Activated CD4-positive, alpha-beta T cell treated with anti-CD3 and anti-CD28 coated beads, Interleukin-2, amount 50 U/mL, for 48 hours (primary cell): ENCODE results near the gene ZFHX3.
"Not testable (repeated sequence)": the region's sequence is repeated elsewhere in the genome, so short reads cannot be mapped to it uniquely, and the experiment has no call there.

Experiments
- DNase-seq, 2 experiments: peaks; one replicate each; pipeline ENCODE4 v3.0.0-alpha.2; 2020

Gene ZFHX3

DNA sequence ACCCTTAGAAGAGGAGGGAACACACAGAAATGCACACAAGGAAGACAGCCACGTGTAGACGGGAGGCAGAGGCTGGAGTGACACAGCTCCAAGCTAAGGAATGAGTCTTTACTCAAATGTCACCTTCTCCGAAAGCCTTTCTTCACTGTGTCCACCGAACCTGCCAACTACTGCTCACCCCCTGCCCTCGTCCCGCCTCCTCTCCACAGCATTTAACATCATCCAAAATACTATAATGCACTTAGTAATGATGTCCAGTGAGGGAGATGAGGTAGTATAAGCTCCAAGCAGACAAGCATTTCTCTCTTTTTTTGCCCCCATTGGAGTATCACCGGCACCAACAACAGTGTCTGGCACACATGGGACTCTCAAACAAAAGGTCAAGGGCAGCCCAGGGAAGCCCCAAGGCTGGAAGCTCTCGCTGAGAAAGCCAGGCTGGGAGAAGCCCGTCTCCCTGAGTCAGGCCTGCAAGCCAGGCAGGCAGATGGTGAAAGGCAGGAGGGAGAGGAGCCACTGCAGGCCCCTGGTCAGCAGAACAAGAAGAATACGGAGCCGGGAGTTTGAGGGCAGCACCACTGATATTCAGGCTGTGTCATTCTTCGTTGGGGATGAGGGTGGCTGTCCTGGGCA, 25.9 kb downstream of the ZFHX3 start:
- no peak for DNase-seq

DNA sequence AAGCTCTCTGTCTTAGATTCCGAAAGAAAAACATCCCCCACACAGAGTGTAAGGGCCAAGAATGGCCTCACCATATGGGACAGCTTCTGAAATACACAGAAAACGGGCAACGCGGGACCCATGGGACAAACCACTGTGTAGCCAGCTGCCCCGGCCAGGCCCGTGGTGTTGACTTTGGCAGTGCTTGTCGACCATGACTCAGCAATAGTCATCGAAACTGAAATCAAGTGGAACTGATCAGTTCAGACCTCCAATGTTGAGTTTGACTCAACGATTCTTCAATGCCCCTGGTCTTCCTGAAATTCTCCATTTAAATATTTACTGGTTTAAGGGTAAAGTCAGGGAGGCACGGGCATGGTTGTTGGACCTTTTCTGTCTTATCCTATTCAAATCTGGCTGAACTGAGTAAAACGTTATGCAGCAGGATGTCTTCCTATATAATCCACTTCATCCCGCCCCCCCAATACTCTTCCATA, 27.5 kb downstream of the ZFHX3 start:
- no peak for DNase-seq

DNA sequence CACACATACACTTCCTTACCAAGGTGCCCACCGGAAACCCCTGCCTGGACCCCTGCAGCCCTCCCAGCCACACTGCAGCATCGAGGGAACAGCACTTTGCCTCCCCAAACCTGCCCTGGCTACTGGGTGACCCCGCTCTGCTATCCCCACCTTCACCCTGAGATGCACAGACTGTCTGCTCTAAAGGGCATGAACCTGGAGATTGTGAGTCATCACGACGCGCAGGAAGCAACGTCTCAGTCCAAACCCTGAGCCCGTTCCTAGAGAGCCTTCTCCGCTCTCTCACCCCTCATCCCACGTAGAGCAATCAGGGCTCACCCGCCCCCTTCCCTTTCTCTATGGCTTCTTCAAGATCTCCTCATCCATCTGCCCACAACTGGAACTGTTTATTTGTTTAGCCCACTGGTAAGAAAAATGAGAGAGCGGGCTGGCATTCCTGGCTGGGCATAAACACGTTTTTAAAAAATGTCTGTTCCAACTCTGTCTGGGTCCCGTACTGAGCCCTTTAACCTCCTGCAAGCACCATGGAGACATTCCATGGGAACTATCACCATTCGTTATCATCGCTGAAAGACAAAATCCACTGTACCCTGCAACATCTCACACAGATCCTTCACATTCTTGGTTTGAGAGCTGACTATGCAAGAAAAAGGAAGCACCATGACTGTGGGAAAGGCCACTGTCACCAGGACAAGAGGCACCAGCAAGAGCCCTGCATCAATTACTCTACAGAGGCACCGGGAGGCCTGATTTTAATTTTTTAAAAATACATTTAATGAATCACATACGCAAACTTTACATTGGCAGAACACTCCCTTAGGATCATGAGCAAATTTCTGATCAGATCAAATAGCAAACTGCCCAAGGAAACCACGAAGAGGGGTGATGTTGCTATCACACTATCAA, 28.2 kb downstream of the ZFHX3 start:
- no peak for DNase-seq

DNA sequence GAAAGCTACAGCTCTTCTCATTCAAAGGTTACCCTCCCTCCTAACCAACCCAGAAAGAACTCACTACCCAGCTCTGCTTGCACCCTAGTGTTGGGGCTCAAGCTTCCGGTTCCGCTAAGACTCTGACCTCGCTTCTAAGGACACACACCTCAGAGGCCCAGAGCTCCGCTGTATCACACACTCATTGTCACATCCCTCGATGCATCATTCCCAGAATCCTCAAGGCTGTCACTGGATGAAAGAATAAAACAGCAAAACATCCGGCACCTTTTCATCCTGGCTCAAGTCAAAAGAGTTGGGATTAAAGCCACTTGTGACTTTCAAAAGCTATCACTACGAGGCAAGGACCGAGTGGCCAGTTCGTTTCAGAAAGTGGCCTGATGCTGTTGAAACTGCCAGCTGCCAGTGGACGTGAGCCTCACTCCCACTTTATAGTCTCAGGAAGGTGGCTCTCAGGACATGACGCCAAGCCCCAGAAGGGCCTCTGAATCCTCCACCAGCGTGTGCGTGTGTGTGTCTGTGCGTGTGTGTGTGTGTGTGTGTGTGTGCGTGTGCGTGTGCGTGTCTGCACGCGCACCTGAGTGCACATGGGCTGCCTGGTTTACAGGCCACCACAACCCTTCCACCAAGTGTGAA, 29.0 kb downstream of the ZFHX3 start:
- no peak for DNase-seq

DNA sequence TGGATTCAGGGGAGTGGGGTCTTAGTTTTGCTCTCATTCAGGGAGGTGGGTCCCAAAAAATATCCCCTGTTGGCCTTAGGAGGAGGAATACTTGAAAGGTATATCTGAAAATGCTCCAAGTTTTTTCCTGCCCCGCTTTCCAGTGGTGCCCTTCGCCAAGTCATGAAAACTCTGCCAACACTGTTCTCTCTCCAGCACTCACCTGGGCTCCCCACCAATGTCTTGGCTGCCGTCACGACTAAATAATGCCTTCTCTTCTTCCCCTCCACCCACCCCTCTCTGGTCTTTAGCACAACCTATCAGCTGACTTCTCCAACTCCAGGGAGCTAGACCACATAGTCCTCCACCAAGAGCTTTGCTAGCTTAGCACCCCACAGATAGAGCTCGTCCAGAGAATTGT, 30.6 kb downstream of the ZFHX3 start:
- DNase-seq: no peak

DNA sequence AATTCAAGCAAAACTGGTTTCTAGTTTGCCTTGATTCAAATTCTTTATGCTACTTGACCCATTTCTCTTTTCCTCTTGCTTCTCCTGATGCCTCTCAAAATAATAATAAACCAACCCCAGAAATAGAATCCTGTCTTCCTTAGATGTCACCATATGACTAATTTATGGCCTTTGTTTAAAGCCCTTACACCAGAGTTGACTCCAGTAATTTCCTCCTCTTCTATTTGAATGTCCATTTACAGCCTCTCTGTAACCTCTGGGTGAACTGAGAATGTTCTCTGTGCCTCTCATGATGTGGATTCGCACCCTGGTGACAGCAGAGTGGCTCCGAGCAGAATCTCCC, 31.5 kb downstream of the ZFHX3 start:
- DNase-seq: no peak

DNA sequence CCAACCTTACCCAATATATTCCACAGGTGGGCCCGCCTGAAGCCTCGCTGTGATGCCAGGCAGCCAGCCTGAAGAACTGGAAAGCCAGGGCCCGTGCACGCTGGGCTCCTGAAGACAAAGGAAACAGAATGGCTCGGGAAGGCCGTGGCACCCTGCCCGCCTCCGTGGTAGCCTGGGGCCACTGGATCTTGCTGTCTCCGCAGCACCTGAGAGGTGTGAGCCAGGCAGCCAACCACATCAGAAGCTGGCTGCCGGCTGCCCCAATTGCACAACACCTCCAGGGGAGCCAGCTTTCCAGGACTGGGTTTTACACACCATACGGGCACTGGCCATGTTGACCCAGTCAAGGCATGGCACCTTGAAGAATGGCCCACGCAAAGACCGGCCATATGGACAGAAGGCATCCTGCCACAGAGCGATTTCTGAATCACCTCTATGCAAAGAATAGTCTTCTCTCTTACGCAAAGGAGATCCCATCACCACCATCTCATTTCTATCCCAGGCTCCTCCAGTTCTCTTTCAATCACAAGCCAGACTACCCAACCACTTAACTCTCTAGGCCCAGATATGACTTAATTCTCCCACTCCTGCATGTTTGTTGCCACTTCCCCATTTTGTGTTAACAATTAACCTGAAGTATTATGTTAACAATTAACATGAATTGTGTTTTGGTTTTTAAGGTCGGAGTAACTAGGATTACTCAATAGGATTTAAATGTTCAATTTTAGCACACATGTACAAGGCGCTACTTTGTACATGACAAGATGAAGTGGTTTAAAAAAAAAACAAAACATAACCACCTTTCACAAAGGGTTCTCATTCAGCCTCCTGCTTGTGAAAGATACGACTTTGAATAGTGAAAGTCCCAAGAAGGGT, 32.1 kb downstream of the ZFHX3 start:
- DNase-seq: no peak

DNA sequence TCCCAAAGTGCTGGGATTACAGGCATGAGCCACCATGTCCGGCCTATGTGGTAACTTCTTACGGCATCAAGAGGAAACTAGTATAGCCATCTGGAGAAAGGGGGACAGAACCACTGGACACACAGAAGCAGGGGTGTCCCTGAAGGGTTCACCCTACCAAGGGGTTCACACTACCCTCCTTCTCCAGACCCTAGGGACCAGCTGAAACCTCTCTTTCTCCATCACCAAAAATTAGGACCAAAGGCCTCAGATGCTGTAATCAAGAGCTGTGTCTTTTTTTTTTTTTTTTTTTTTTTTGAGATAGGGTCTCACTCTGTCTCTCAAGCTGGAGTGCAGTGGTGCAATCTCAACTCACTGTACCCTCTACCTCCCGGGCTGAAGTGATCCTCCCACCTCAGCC, 33.2 kb downstream of the ZFHX3 start:
- DNase-seq: no peak

DNA sequence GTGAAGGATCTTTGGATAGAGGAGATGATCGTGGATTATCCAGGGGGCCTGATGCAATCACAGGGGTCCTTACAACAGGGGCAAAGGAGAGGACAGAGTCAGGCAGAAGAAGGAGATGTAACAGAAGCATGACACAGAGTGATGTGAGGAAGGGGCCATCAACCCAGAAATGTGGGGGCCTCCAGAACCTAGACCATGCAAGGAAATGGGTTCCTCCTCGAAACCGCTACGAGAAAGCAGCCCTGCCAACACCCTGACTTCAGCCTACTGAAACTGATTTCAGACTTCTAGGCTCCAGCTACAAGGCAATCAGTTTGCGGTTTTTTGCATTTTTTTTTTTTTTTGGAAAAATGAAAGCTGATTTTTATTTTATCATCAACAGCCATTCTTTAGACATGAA, 34.0 kb downstream of the ZFHX3 start:
- no peak for DNase-seq

DNA sequence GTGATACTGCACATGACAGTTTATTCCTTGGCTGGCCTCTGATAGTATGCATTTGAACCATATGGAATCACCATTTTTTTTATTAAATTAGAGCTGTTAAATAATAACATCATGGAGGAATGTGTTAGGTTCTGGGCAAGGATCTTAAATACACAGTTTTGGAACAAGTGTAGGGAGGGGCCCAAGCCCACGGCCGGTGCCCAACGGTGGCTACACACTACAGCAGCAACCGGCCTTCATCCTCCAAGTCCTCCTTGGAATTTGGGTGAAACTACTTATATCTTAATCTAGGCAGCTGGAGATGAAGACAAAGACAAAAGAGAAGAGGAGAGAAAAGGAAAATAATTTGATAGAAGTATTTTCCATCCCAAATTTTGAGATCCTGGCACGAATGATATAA, 35.6 kb downstream of the ZFHX3 start:
- no peak for DNase-seq

DNA sequence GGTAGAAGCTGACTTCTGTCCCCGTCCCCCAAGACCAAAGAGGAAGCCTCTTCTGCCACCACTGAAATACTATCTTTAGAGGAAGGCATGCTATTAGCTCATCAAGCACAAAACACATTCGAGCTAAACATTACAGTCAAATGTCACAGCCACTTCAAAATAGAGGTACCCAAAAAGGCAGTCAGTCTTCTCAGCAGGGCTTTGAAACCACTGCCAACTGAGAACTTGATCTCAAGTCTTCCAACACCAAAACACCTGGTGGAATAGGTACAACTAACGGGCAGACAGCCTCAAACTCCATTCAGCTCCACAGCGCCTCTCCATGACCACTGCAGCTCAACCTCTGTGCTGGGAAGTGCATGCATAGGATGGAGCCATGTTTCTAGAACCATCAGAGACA, 36.0 kb downstream of the ZFHX3 start:
- DNase-seq: no peak

DNA sequence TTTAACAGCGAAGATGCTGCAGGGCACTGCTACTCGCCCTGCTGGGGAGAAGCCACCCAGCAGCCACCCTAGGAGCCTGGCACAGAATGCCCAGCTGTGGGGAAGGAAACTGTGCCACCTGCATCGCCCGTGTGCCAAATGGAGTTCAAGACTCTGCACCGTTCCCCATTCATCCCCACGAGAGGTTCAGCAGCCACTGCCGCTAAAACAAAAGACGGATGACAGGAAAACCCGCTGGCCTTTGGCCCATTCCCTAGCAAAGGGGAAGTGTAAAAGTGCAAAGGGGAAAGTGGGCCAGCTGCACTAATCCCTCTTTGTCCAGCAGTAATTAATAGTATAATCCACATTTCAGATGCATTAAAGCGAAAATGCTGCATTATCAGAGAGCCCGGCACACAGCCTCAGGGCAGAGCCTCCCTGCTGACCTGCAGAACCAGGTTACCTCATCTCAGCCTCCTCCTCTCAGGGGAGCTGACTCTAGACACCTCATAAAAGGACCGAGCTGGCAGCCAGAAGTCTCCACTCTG, 37.7 kb downstream of the ZFHX3 start:
- DNase-seq: no peak

DNA sequence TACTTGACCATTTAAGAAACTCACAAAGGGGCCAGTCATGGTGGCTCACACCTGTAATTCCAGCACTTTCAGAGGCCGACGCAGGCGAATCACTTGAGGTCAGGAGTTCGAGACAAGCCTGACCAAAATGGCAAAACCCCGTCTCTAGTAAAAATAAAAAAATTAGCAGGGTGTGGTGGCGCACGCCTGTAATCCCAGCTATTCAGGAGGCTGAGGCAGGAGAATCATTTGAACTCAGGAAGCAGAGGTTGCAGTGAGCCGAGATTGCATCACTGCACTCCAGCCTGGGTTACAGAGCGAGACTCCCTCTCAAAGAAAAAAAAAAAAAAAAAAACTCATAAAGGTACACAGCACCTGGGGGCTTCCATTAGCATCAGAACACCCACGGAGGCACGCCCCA, 38.2 kb downstream of the ZFHX3 start:
- DNase-seq: not testable (repeated sequence)

DNA sequence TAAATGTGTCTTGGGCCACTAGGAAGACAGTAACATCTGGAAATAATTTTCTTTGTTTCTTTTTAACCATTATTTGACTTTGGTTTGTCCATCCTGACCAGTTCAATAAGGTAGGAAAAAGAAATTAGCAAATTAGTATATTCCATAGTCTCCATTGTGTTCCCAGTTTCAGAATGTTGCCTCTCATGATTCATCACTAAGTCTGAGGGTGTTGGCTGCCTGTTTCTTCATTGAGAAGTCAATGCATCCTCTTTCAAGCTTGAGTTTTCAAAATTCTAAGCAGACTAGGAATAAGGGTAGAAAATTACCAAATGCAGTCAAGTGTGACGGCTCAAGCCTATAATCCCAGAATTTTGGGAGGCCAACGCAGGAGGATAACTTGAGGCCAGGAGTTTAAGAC, 41.9 kb downstream of the ZFHX3 start:
- DNase-seq: no peak

DNA sequence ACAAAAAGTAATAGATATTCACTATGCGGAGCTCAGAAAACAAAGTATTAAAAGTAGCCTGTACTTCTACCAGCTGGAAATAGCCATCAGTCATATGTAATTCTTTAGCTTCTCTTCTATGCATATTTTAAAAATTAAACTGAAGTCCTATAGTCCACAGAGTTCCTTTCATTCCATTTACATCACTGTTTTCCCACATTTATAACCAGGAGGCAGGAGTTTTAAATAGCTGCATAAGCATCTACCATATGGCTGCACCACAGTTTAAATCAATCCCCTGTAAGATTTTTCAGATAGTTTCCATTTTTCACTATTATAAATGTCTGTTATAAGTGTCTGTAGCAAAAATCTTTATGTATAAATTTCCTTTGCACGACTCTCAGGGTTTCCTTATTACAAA, 45.1 kb downstream of the ZFHX3 start:
- DNase-seq: no peak

DNA sequence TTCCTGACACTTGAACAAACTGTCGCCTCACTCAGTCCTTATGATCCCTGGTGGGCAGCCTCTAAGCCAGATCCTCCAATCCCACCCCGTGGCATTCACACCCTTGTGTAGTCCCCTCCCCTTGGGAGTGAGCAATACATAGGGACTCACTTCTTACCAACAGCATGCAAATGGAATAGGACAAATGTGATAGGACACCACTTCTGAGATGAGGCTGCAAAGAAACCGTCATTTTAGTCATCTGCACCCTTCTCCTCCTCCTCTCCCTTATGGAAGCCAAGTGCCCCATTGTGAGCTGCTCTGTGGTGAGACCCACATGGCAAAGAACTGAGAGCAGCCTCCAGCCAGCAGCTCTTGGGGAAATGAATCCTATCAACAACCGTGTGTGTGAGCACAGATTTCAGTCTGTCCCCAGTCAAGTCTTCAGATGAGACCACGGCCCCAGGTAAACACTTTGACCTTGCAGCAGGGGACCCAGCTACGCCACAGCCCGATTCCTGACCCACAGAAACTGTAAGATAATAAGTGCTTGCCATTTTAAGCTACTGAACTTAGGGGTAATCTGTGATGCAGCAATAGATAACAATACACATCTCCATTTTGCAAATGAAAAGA, 46.9 kb downstream of the ZFHX3 start:
- no peak for DNase-seq

DNA sequence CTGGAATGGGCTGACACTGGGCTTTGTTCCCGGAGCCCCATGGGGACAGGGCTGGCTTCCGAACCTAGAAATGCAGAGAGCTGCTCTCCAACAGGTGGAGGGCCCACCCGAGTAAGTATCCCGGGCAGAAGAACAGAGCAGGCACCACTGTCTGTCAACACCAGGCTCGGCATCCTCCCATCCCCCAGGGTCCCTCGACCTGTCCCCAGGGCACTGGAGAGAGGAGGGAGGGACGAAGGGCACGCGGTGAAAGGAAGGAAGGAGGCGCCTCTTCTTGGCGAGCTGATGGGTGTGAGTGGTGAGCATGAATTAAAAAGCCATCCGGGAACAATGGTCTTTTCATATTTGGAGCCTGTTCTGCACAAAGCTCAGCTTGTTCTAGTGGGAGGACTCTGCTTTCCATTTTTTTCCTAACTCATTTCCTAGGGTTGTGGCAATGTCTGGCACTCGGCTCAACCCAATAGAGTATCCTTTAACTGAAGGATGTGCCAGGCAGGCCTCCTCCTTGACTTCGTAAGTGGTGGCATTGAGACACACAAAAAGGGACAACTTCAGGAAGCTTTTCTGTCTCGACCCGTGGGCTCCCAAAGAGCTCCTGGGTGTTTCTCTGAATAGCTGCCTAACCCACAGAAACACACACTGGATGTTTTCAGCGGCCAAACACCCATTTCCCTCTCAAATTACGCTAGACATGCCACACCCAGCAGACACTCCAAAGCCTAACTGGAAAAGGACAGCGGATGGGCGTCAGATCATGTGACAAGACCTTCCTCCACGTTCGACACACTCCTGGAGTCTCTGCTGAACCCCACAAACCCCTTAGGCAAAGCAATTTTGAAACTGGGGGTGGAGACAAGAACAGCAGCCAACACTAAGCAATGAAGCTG, 47.7 kb downstream of the ZFHX3 start:
- DNase-seq: no peak

DNA sequence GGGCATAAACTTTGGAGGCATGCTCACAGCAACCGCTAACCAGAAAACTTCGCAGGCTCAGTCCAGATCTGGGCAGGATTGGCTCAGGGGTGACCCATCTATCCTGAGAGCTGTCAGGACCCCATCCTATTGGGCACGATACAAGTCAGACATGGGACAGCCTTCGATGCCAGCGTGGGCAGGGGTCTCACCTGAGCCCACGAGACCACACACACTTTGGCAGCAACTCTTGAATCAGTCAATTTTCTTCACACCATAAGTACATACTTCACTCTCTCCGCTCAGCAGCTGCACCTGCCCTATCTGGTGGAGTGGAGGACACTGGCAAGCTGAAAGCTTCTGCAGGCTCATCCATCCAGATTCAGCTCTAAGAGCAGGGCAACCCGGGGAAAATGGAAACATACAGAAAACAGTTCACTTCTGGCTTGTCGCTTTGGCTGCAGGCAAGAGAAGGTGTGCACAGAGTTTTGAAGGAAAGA, 48.3 kb downstream of the ZFHX3 start:
- no peak for DNase-seq

DNA sequence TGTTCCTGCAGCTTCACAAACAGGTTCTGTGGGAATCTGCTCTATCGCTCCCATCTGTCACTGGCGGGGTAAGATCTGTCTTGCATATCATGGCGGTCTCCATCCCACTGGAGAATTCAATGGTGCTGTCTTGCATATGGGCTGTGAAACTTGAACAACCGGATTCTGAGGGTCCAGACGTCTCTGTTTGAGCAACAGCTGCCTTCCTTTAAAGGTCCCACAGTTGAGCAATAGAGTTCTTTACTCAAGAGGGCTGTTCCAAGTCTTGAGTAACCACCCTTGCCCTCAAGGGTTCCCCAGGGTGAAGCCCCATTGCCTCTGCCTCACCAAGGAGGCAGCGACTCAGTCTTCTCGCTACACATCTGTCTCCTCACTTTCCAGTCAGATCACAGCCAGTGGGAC, 50.8 kb downstream of the ZFHX3 start:
- DNase-seq: no peak

DNA sequence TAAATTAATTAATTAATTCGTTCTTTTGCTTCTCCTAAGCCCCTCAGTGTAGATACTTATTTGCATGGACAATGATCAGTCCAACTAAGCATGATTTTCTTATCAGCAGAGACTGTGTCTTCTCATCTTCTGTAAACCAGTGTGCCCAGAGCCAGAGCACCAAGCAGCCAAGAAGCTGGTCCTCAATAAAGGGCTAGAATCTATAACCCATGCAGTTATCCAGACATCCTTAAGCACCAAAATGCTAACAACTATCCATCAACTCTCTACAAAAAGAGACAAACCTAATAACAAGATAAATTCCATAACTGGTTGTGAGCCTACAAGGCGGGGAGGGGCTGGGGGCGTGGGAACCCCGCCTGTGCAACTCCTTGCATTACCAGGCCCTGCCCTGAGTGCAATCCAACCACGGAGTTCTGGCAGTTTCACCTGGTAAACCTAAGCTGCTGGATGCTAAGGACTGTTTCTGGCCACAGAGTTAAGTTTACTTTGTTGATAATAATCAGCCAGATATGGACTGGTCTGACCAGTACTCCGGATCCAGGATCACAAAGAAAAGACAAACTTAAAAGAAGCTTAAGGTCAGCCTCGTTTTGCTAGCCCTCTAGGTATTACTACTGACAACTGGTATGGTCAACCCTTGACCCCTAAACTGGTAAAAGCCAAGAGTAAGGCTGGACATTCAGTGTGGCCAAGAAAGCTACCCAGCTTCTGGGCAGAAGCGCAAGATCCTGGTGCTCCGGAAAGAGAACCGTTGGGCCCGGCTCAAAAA, 51.5 kb downstream of the ZFHX3 start:
- DNase-seq: no peak
